Endothelial cell of umbilical vein (primary cell): Measurements from ENCODE around the gene ALG2. TPM values are rescaled to one million over a fixed set of nuclear protein-coding genes. Genes with fewer than 3 reads are reported as not detected.

Experiments used
- BruUV-seq: library from RNA; stranded (reverse); fragments of 400-500 nt; replicated peaks from 2 replicates; lab custom pipeline; 2021; lab: Mats Ljungman, UMichigan
- CTCF ChIA-PET: fragments of 300-600, 350-600 bp; sonication (Branson Sonifier 250); formaldehyde crosslinking; loops from one replicate; lab custom pipeline; 2021; ENCODE audit warnings: antibody characterized with exemption, inconsistent platforms; lab: Charles Lee
- POLR2A ChIA-PET: fragments of 300-600, 350-600 bp; sonication (Branson Sonifier 250); formaldehyde crosslinking; loops from one replicate; lab custom pipeline; 2021; ENCODE audit warnings: antibody characterized with exemption, inconsistent platforms; lab: Charles Lee
- DNase-seq: peaks from one replicate; pipeline ENCODE4 v3.0.0-alpha.2; 2011; ENCODE audit warnings: low read depth, low spot score
- FAIRE-seq: peaks from 2 replicates; lab custom pipeline; 2011; peaks lifted over from hg19 to GRCh38; lab: Jason Lieb, UNC
- H2AFZ ChIP-seq: 2 replicates; pipeline ENCODE4 v1.6.0; 2012; ENCODE audit warnings: low read depth, low read length, control low read depth, inconsistent platforms
- H3K27ac ChIP-seq: 2 replicates; pipeline ENCODE4 v1.5.1; 2011; ENCODE audit warnings: low read depth, mild to moderate bottlenecking, control low read depth, low read length, moderate library complexity; ENCODE audit not compliant: insufficient read depth
- H3K27me3 ChIP-seq, 2 experiments: 2 replicates each; pipeline versions ENCODE4 v1.6.0 to v1.6.1; 2011; ENCODE audit warnings: low read length in 2 of 2, mixed read lengths in 1 of 2; ENCODE audit not compliant: control insufficient read depth in 2 of 2, insufficient read depth in 2 of 2
- H3K36me3 ChIP-seq, 2 experiments: 2 replicates in 1 of 2; 3 replicates in 1 of 2; pipeline ENCODE4 v1.5.1; 2011; ENCODE audit warnings: low read length in 2 of 2, mild to moderate bottlenecking in 1 of 2, moderate library complexity in 1 of 2; ENCODE audit not compliant: control insufficient read depth in 2 of 2, insufficient read depth in 2 of 2; ENCODE audit errors: extremely low read depth in 1 of 2
- H3K4me1 ChIP-seq: 3 replicates; pipeline ENCODE4 v1.5.1; 2011; ENCODE audit warnings: mild to moderate bottlenecking, low read length; ENCODE audit not compliant: control insufficient read depth, insufficient read depth; ENCODE audit errors: extremely low read depth
- H3K4me2 ChIP-seq: 2 replicates; pipeline ENCODE4 v1.6.1; 2011; ENCODE audit warnings: low read length, control low read depth, mixed read lengths; ENCODE audit not compliant: insufficient read depth
- H3K4me3 ChIP-seq, 3 experiments: fragments of 200-600 bp in 1 of 3; sonication (generic), shearing (Covaris generic) in 1 of 3; replicated peaks in 1 of 3; 2 replicates each; pipeline ENCODE4 v1.5.1; 2011 to 2016; ENCODE audit warnings: control low read depth in 3 of 3, low read length in 3 of 3, mild to moderate bottlenecking in 2 of 3, inconsistent platforms in 1 of 3, low read depth in 1 of 3, moderate library complexity in 1 of 3; ENCODE audit not compliant: insufficient read depth in 1 of 3
- H3K79me2 ChIP-seq: 2 replicates; pipeline ENCODE4 v1.6.0; 2012; ENCODE audit warnings: low read length, inconsistent platforms; ENCODE audit not compliant: control insufficient read depth, insufficient read depth
- H3K9ac ChIP-seq: replicated peaks from 2 replicates; pipeline ENCODE3; 2011; ENCODE audit warnings: low read length, control low read depth; ENCODE audit not compliant: insufficient read depth; ENCODE audit errors: extremely low read depth
- H3K9me1 ChIP-seq: replicated peaks from 3 replicates; pipeline ENCODE4 v1.6.0; 2011; ENCODE audit warnings: mild to moderate bottlenecking, low read length; ENCODE audit not compliant: control insufficient read depth, insufficient read depth; ENCODE audit errors: extremely low read depth
- H3K9me3 ChIP-seq: replicated peaks from 2 replicates; pipeline ENCODE4 v1.5.1; 2012; ENCODE audit warnings: low read length, inconsistent platforms; ENCODE audit not compliant: control insufficient read depth, insufficient read depth
- H4K20me1 ChIP-seq: replicated peaks from 2 replicates; pipeline ENCODE3; 2011; ENCODE audit warnings: mild to moderate bottlenecking, low read length; ENCODE audit not compliant: control insufficient read depth, insufficient read depth; ENCODE audit errors: extremely low read depth
- EZH2 ChIP-seq: IDR thresholded peaks from 2 replicates; pipeline ENCODE4 v1.6.1; 2012; ENCODE audit warnings: borderline replicate concordance, low read depth, mild to moderate bottlenecking, moderate library complexity, low read length, inconsistent platforms; ENCODE audit not compliant: severe bottlenecking
- FOS ChIP-seq: IDR thresholded peaks from 2 replicates; pipeline ENCODE4 v1.6.1; 2011; ENCODE audit warnings: mild to moderate bottlenecking, low read length, moderate library complexity, borderline replicate concordance; ENCODE audit not compliant: insufficient read depth
- GATA2 ChIP-seq: IDR thresholded peaks from 2 replicates; pipeline ENCODE4 v1.7.0; 2011; ENCODE audit warnings: low read depth, mild to moderate bottlenecking, moderate library complexity, mixed read lengths, low read length; ENCODE audit not compliant: insufficient read length, insufficient read depth
- JUN ChIP-seq: IDR thresholded peaks from 2 replicates; pipeline ENCODE4 v1.6.1; 2011; ENCODE audit warnings: borderline replicate concordance, low read depth; ENCODE audit not compliant: insufficient read length, insufficient read depth
- MYC ChIP-seq: IDR thresholded peaks from one replicate; pipeline ENCODE4 v1.6.1; 2011; ENCODE audit warnings: mild to moderate bottlenecking, low read depth, low read length
- POLR2A ChIP-seq: IDR thresholded peaks from 2 replicates; pipeline ENCODE4 v1.6.1; 2012; ENCODE audit warnings: low read depth, mild to moderate bottlenecking, control low read depth, low read length
- POLR2AphosphoS5 ChIP-seq: IDR thresholded peaks from 2 replicates; pipeline ENCODE4 v1.6.1; 2012; ENCODE audit warnings: low read depth, mild to moderate bottlenecking, control low read depth, low read length, moderate library complexity; ENCODE audit not compliant: insufficient read depth
- dilution Hi-C: fragments of 300-500 bp; cut with MboI; formaldehyde crosslinking; loops from one replicate; pipeline ENCODE4 v1.15.0; 2019; ENCODE audit warnings: low sequenced_read_pairs; ENCODE audit not compliant: extremely low pct_ligation_motif_present
- intact Hi-C: fragments of 100-400 bp; cut with micrococcal nuclease; formaldehyde crosslinking; loops from one replicate; pipeline ENCODE4 v1.10.0; 2022
- polyA plus RNA-seq, 4 experiments: library from polyadenylated mRNA; depleted of rRNA in 3 of 4; stranded (reverse) in 3 of 4; unstranded in 1 of 4; fragments of >200 nt; gene quantifications; 2 replicates each; pipeline versions ENCODE4 v1.2.1 to v1.2.3, GENCODE V29; 2011 to 2012; ENCODE audit warnings: missing spikeins in 1 of 4
- total RNA-seq: library from RNA; stranded (reverse); gene quantifications from 2 replicates; pipeline ENCODE4 v1.2.3, GENCODE V29; 2021
- TF ChIP-seq, protein P1 (sequence below), 2 donors: IDR thresholded peaks; 1 replicate in 1 of 2; 2 replicates in 1 of 2; pipeline ENCODE4 v1.5.1; 2011; ENCODE audit warnings: low read length in 2 of 2, mild to moderate bottlenecking in 2 of 2, moderate library complexity in 2 of 2, control low read depth in 1 of 2, inconsistent platforms in 1 of 2, low read depth in 1 of 2; ENCODE audit not compliant: insufficient read depth in 1 of 2; ENCODE audit errors: extremely low read depth in 1 of 2
- TF ChIP-seq, protein P2 (sequence below): IDR thresholded peaks from 2 replicates; pipeline ENCODE4 v1.6.1; 2011; ENCODE audit not compliant: insufficient read depth, insufficient read length

ALG2 gene
- total and polyA plus RNA-seq, 2 donors (not counting 3 experiments of a cell fraction or from before 2014, with no cell fraction given) = 32.4 to 40.7 TPM

- Histone ChIP-seq H3K9me1 (no peaks in the 10 kb centered on the region), H3K9me3 (no peaks in the 10 kb centered on the region), H3K36me3 (no peaks in the 10 kb centered on the region), H3K4me3 (no peak overlapping the region), H3K79me2 (no peaks in the 10 kb centered on the region), H3K4me2 (no peak overlapping the region), H3K27me3 (no peaks in the 10 kb centered on the region), H3K4me1 (peaks cover 10% of the 10 kb centered on the region), H4K20me1 (no peaks in the 10 kb centered on the region), H3K9ac (no peak overlapping the region), H2AFZ (no peak overlapping the region), H3K27ac (no peak overlapping the region)
- dilution Hi-C loops = no loop called here
- TF ChIP-seq EZH2 = no peak
- no peak for TF ChIP-seq POLR2AphosphoS5
- TF ChIP-seq, protein P1, sequence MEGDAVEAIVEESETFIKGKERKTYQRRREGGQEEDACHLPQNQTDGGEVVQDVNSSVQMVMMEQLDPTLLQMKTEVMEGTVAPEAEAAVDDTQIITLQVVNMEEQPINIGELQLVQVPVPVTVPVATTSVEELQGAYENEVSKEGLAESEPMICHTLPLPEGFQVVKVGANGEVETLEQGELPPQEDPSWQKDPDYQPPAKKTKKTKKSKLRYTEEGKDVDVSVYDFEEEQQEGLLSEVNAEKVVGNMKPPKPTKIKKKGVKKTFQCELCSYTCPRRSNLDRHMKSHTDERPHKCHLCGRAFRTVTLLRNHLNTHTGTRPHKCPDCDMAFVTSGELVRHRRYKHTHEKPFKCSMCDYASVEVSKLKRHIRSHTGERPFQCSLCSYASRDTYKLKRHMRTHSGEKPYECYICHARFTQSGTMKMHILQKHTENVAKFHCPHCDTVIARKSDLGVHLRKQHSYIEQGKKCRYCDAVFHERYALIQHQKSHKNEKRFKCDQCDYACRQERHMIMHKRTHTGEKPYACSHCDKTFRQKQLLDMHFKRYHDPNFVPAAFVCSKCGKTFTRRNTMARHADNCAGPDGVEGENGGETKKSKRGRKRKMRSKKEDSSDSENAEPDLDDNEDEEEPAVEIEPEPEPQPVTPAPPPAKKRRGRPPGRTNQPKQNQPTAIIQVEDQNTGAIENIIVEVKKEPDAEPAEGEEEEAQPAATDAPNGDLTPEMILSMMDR (IDR thresholded peaks at IDR 0.05; ENCODE audit: extremely low read depth in 1 of 2, insufficient read depth in 1 of 2, low read depth in 1 of 2, low read length in 2 of 2) = no peak
- no peak for TF ChIP-seq POLR2A
- TF ChIP-seq GATA2 = no peak
- TF ChIP-seq, protein P2, sequence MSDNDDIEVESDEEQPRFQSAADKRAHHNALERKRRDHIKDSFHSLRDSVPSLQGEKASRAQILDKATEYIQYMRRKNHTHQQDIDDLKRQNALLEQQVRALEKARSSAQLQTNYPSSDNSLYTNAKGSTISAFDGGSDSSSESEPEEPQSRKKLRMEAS = no peak
- no peak for TF ChIP-seq MYC
- TF ChIP-seq JUN = no peak
- TF ChIP-seq FOS = no peak
- intact Hi-C loops = loop anchor here (5.0 kb wide), 1 partner anchor 251 kb away; no protein-coding TSS in a partner anchor
- no TSS peak for BruUV-seq
- CTCF ChIA-PET = interaction anchor here (1.0 kb wide), 1 partner anchor 1035 kb away, joined by 3 read pairs; no protein-coding TSS in a partner anchor
- no peak for FAIRE-seq
- POLR2A ChIA-PET = no interaction called here
- DNase-seq = no peak
Measured at GRCh38 chr9:99181621-99182020, 40.1 kb downstream of the ALG2 start.
